ENCODE data around the gene ZBTB42. TPM values are rescaled to one million over a fixed set of nuclear protein-coding genes. Genes with fewer than 3 reads are reported as not detected.

ZBTB42 gene
- total RNA-seq, 1 donor from 2014 or later: 3.1 TPM

- no peak for ATAC-seq (ENCODE audit: low read depth)
- H3K27ac Mint-ChIP-seq: no peak overlapping the region
- intact Hi-C loops (cut with micrococcal nuclease): no loop called here
- peaks cover 19% of the 10 kb centered on the region for H3K36me3 Mint-ChIP-seq (ENCODE audit: low read depth)
- H3K4me1 Mint-ChIP-seq: no peaks in the 10 kb centered on the region
- DNase-seq: no peak
- CTCF ChIA-PET: no interaction called here
- H3K4me3 Mint-ChIP-seq: no peak overlapping the region
- no peaks in the 10 kb centered on the region for H3K9me3 Mint-ChIP-seq
- H3K27me3 Mint-ChIP-seq: no peaks in the 10 kb centered on the region
- no peak for TF ChIP-seq CTCF (IDR thresholded peaks at IDR 0.05)
- POLR2A ChIA-PET: no interaction called here
Measured at GRCh38 chr14:104776961-104777807, 23.7 kb upstream of the ZBTB42 start.

- intact Hi-C loops (cut with micrococcal nuclease): no loop called here
- DNase-seq (no peak), ATAC-seq (ENCODE audit: low read depth) (no peak)
- CTCF ChIA-PET: no interaction called here
- Mint-ChIP-seq H3K36me3 (ENCODE audit: low read depth) (peaks cover 13% of the 10 kb centered on the region), H3K9me3 (no peaks in the 10 kb centered on the region), H3K27me3 (no peaks in the 10 kb centered on the region), H3K27ac (no peak overlapping the region), H3K4me3 (no peak overlapping the region), H3K4me1 (no peaks in the 10 kb centered on the region)
- no peak for TF ChIP-seq CTCF (IDR thresholded peaks at IDR 0.05)
- POLR2A ChIA-PET: no interaction called here
Measured at GRCh38 chr14:104777808-104778249, 23.1 kb upstream of the ZBTB42 start.

GRCh38 chr14:104778694-104779331 lies 22.1 kb upstream of the ZBTB42 start:
- Mint-ChIP-seq H3K27me3 (no peaks in the 10 kb centered on the region), H3K9me3 (no peaks in the 10 kb centered on the region), H3K4me1 (no peaks in the 10 kb centered on the region), H3K4me3 (no peak overlapping the region), H3K27ac (no peak overlapping the region), H3K36me3 (ENCODE audit: low read depth) (peaks cover 9% of the 10 kb centered on the region)
- intact Hi-C loops (cut with micrococcal nuclease): no loop called here
- POLR2A ChIA-PET: no interaction called here
- CTCF ChIA-PET: no interaction called here
- DNase-seq: no peak
- ATAC-seq (ENCODE audit: low read depth): no peak
- no peak for TF ChIP-seq CTCF (IDR thresholded peaks at IDR 0.05)

GRCh38 chr14:104779776-104780512 lies 21.0 kb upstream of the ZBTB42 start:
- ChIA-PET CTCF (no interaction called here), POLR2A (no interaction called here)
- intact Hi-C loops (cut with micrococcal nuclease): no loop called here
- Mint-ChIP-seq H3K27ac (no peak overlapping the region), H3K4me1 (no peaks in the 10 kb centered on the region), H3K4me3 (no peak overlapping the region), H3K27me3 (no peaks in the 10 kb centered on the region), H3K36me3 (ENCODE audit: low read depth) (peaks cover 6% of the 10 kb centered on the region), H3K9me3 (no peaks in the 10 kb centered on the region)
- ATAC-seq (ENCODE audit: low read depth): no peak
- TF ChIP-seq CTCF (IDR thresholded peaks at IDR 0.05): no peak
- no peak for DNase-seq

- H3K27me3 Mint-ChIP-seq: no peaks in the 10 kb centered on the region
- no peak for TF ChIP-seq CTCF (IDR thresholded peaks at IDR 0.05)
- no peak overlapping the region for H3K27ac Mint-ChIP-seq
- ChIA-PET CTCF (no interaction called here), POLR2A (no interaction called here)
- H3K4me3 Mint-ChIP-seq: no peak overlapping the region
- ATAC-seq (ENCODE audit: low read depth): no peak
- intact Hi-C loops (cut with micrococcal nuclease): no loop called here
- no peaks in the 10 kb centered on the region for H3K9me3 Mint-ChIP-seq
- no peak for DNase-seq
- peaks cover 6% of the 10 kb centered on the region for H3K36me3 Mint-ChIP-seq (ENCODE audit: low read depth)
- no peaks in the 10 kb centered on the region for H3K4me1 Mint-ChIP-seq
Measured at GRCh38 chr14:104780513-104781030, 20.3 kb upstream of the ZBTB42 start.

Data from activated B cell treated with CpG ODN at 0.5 μM for 24 hours (primary cell).